Trophoblast cell (in vitro differentiated cells and primary cell): ENCODE measurements around the gene KLHL15.

Experiments
- DNase-seq, 2 donors: peaks; one replicate each; pipeline ENCODE4 v3.0.0-alpha.2; 2016
- H2AFZ ChIP-seq: 2 replicates; pipeline ENCODE4 v1.6.1; 2013; ENCODE audit warnings: low read length, moderate library complexity, mild to moderate bottlenecking; ENCODE audit not compliant: insufficient read depth, poor library complexity
- H2AK5ac ChIP-seq: 2 replicates; pipeline ENCODE4 v1.6.1; 2013; ENCODE audit warnings: mild to moderate bottlenecking, low read length
- H2BK120ac ChIP-seq: 2 replicates; pipeline ENCODE4 v1.6.1; 2013; ENCODE audit warnings: low read length, mild to moderate bottlenecking, moderate library complexity; ENCODE audit not compliant: insufficient read depth, poor library complexity
- H2BK12ac ChIP-seq: 2 replicates; pipeline ENCODE4 v1.6.1; 2013; ENCODE audit warnings: mild to moderate bottlenecking, low read length, moderate library complexity
- H2BK5ac ChIP-seq: 2 replicates; pipeline ENCODE4 v1.6.1; 2013; ENCODE audit warnings: low read length, low read depth, moderate library complexity, mild to moderate bottlenecking; ENCODE audit not compliant: poor library complexity
- H3K14ac ChIP-seq: 2 replicates; pipeline ENCODE4 v1.6.1; 2013; ENCODE audit warnings: mild to moderate bottlenecking, low read length
- H3K18ac ChIP-seq: 2 replicates; pipeline ENCODE4 v1.6.1; 2013; ENCODE audit warnings: mild to moderate bottlenecking, low read length
- H3K23ac ChIP-seq: 2 replicates; pipeline ENCODE4 v1.6.1; 2013; ENCODE audit warnings: low read length
- H3K27ac ChIP-seq: 2 replicates; pipeline ENCODE4 v1.5.1; 2013; ENCODE audit warnings: low read depth, mild to moderate bottlenecking, inconsistent platforms, low read length, moderate library complexity
- H3K27me3 ChIP-seq: 2 replicates; pipeline ENCODE4 v1.6.1; 2013; ENCODE audit warnings: inconsistent platforms, mild to moderate bottlenecking, low read length, moderate library complexity; ENCODE audit not compliant: insufficient read depth
- H3K36me3 ChIP-seq, 2 experiments: 1 replicate in 1 of 2; 2 replicates in 1 of 2; pipeline ENCODE4 v1.6.1; 2013; ENCODE audit warnings: low read length in 2 of 2, mild to moderate bottlenecking in 2 of 2, moderate library complexity in 1 of 2; ENCODE audit not compliant: insufficient read depth in 2 of 2, control insufficient read depth in 1 of 2
- H3K4ac ChIP-seq: 2 replicates; pipeline ENCODE4 v1.6.1; 2013; ENCODE audit warnings: low read depth, mild to moderate bottlenecking, low read length, moderate library complexity
- H3K4me1 ChIP-seq, 2 experiments: 1 replicate in 1 of 2; 2 replicates in 1 of 2; pipeline ENCODE4 v1.6.1; 2013; ENCODE audit warnings: low read length in 2 of 2, mild to moderate bottlenecking in 2 of 2, moderate library complexity in 1 of 2; ENCODE audit not compliant: insufficient read depth in 2 of 2, control insufficient read depth in 1 of 2
- H3K4me2 ChIP-seq: 2 replicates; pipeline ENCODE4 v1.6.1; 2013; ENCODE audit warnings: inconsistent platforms, mild to moderate bottlenecking, low read length, moderate library complexity
- H3K4me3 ChIP-seq: 2 replicates; pipeline ENCODE4 v1.5.1; 2013; ENCODE audit warnings: mild to moderate bottlenecking, low read depth, low read length, inconsistent platforms
- H3K79me1 ChIP-seq: one replicate; pipeline ENCODE4 v1.6.1; 2013; ENCODE audit warnings: low read length
- H3K79me2 ChIP-seq: 2 replicates; pipeline ENCODE4 v1.6.1; 2013; ENCODE audit warnings: low read length, mild to moderate bottlenecking; ENCODE audit not compliant: control insufficient read depth, insufficient read depth, poor library complexity
- H3K9ac ChIP-seq: 2 replicates; pipeline ENCODE4 v1.6.1; 2013; ENCODE audit warnings: mild to moderate bottlenecking, low read length
- H3K9me3 ChIP-seq: 2 replicates; pipeline ENCODE4 v1.6.1; 2013; ENCODE audit warnings: low read depth, mild to moderate bottlenecking, control low read depth, inconsistent platforms, low read length; ENCODE audit not compliant: insufficient read depth
- H4K12ac ChIP-seq: 2 replicates; pipeline ENCODE4 v1.6.1; 2013; ENCODE audit warnings: low read depth, mild to moderate bottlenecking, low read length, moderate library complexity
- H4K8ac ChIP-seq: 2 replicates; pipeline ENCODE4 v1.6.1; 2013; ENCODE audit warnings: low read depth, mild to moderate bottlenecking, low read length, moderate library complexity
- H4K91ac ChIP-seq: one replicate; pipeline ENCODE4 v1.6.1; 2013; ENCODE audit warnings: low read depth, mild to moderate bottlenecking, low read length, moderate library complexity
- WGBS: extraction: QIAGEN DNeasy Blood & Tissue Kit; methylation state at CpG from one replicate; pipeline ENCODE4 v1.1.7; 2013; ENCODE audit warnings: missing lambda C conversion rate; ENCODE audit not compliant: insufficient read length, insufficient coverage; ENCODE audit errors: extremely low coverage; 5-methylcytosine and 5-hydroxymethylcytosine counted together

The KLHL15 gene

DNA sequence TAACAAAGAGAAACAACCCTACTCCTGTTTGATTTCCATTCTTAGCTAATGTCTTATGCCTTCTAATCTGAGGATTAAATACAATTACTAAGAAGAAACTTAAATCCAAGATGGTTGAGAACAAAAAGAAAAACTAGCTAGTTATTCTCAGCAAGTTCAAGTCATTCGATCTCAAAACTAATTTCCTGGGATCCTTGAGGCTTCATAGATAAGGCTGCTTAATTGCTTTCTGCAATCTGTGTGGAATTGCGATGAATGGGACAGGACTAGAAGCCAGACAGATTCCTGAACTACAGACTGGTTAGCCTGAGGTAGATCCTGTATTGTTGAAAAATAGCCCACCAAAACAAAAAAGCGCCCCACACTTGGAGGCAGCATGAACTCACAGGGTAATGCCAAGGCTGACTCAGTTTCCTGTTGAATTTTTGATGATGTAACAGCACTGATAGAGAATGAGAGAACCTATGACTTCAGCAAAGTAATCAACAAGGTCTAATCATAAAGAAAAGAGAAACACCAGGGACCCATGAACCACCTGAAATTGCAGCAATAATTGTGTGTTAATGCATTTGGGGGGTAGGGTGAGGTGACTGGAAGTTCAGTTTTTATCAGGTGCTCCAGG, 33.9 kb downstream of the KLHL15 start:
- no peak overlapping the region for H3K9ac ChIP-seq
- no peak overlapping the region for H3K4me3 ChIP-seq
- no peaks in the 10 kb centered on the region for H3K79me2 ChIP-seq
- no peak overlapping the region for H2BK120ac ChIP-seq
- H3K27ac ChIP-seq, result no peak overlapping the region
- H3K9me3 ChIP-seq, result no peaks in the 10 kb centered on the region
- H3K4me1 ChIP-seq, result no peaks in the 10 kb centered on the region
- H3K4ac ChIP-seq, result no peak overlapping the region
- H2BK12ac ChIP-seq, result no peak overlapping the region
- no peak for DNase-seq
- H3K14ac ChIP-seq, result no peak overlapping the region
- no peaks in the 10 kb centered on the region for H3K79me1 ChIP-seq
- no peak overlapping the region for H4K12ac ChIP-seq
- H3K36me3 ChIP-seq, result peaks cover 2 to 5% of the 10 kb centered on the region in 2 experiments
- no peak overlapping the region for H4K8ac ChIP-seq
- H3K27me3 ChIP-seq, result no peaks in the 10 kb centered on the region
- no peak overlapping the region for H2AK5ac ChIP-seq
- H2BK5ac ChIP-seq, result no peak overlapping the region
- H4K91ac ChIP-seq, result no peak overlapping the region
- no peak overlapping the region for H3K18ac ChIP-seq
- H3K4me2 ChIP-seq, result no peak overlapping the region
- no peak overlapping the region for H2AFZ ChIP-seq
- no peak overlapping the region for H3K23ac ChIP-seq
- WGBS, result no CpG with 5 or more reads among the region's 3 CpGs

DNA sequence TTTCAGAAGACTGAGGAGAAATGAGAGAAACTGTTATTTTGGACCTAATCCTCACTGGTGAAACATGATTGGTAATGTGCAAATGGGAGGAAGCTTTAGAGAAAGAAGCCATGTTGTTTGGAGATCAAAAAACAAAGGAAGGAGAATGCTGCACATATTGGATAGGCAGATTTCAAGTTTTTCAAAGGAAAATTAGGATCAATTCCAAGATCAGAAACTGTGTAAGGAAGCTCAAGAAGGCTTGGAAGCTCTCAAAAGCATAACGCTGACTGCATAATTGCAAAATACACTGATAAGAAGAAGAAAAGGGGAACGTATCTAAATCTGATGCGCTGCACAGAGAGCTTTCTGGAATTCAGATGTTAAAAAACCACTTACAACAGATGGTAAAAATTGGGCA, 34.6 kb downstream of the KLHL15 start:
- Histone ChIP-seq H2AK5ac (no peak overlapping the region), H3K4me1 (no peaks in the 10 kb centered on the region), H4K8ac (no peak overlapping the region), H3K27me3 (no peaks in the 10 kb centered on the region), H3K14ac (no peak overlapping the region), H3K79me1 (no peaks in the 10 kb centered on the region), H3K27ac (no peak overlapping the region), H3K9ac (no peak overlapping the region), H3K36me3 (peaks cover 2 to 10% of the 10 kb centered on the region in 2 experiments), H2AFZ (no peak overlapping the region), H2BK12ac (no peak overlapping the region), H3K4ac (no peak overlapping the region), H3K79me2 (no peaks in the 10 kb centered on the region), H3K4me3 (no peak overlapping the region), H3K9me3 (no peaks in the 10 kb centered on the region), H3K18ac (no peak overlapping the region), H4K91ac (no peak overlapping the region), H2BK5ac (no peak overlapping the region), H2BK120ac (no peak overlapping the region), H3K23ac (no peak overlapping the region), H3K4me2 (no peak overlapping the region), H4K12ac (no peak overlapping the region)
- WGBS, result no CpG with 5 or more reads among the region's 3 CpGs
- DNase-seq, result no peak

GRCh38 chrX:23990455-23990854, 36.5 kb downstream of the KLHL15 start:
- Histone ChIP-seq H4K91ac (no peak overlapping the region), H3K9me3 (no peaks in the 10 kb centered on the region), H3K23ac (no peak overlapping the region), H3K18ac (no peak overlapping the region), H3K36me3 (peaks cover 2 to 10% of the 10 kb centered on the region in 2 experiments), H3K14ac (no peak overlapping the region), H3K27me3 (no peaks in the 10 kb centered on the region), H3K27ac (no peak overlapping the region), H3K4me1 (no peaks in the 10 kb centered on the region), H4K12ac (no peak overlapping the region), H3K4me2 (no peak overlapping the region), H2AFZ (no peak overlapping the region), H3K4ac (no peak overlapping the region), H3K4me3 (no peak overlapping the region), H4K8ac (no peak overlapping the region), H2AK5ac (no peak overlapping the region), H2BK120ac (no peak overlapping the region), H2BK5ac (no peak overlapping the region), H3K9ac (no peak overlapping the region), H3K79me1 (no peaks in the 10 kb centered on the region), H2BK12ac (no peak overlapping the region), H3K79me2 (no peaks in the 10 kb centered on the region)
- no CpG with 5 or more reads among the region's 2 CpGs for WGBS
- no peak for DNase-seq

GRCh38 chrX:23989689-23990088, 37.3 kb downstream of the KLHL15 start:
- Histone ChIP-seq H3K18ac (no peak overlapping the region), H3K79me1 (no peaks in the 10 kb centered on the region), H4K91ac (no peak overlapping the region), H3K9me3 (no peaks in the 10 kb centered on the region), H3K4me3 (no peak overlapping the region), H4K8ac (no peak overlapping the region), H3K4ac (no peak overlapping the region), H2BK5ac (no peak overlapping the region), H3K9ac (no peak overlapping the region), H3K23ac (no peak overlapping the region), H3K27me3 (no peaks in the 10 kb centered on the region), H3K4me1 (no peaks in the 10 kb centered on the region), H3K27ac (no peak overlapping the region), H3K79me2 (no peaks in the 10 kb centered on the region), H3K4me2 (no peak overlapping the region), H2BK12ac (no peak overlapping the region), H3K36me3 (peaks cover 2 to 10% of the 10 kb centered on the region in 2 experiments), H2BK120ac (no peak overlapping the region), H2AK5ac (no peak overlapping the region), H3K14ac (no peak overlapping the region), H4K12ac (no peak overlapping the region), H2AFZ (no peak overlapping the region)
- no peak for DNase-seq
- whole genome bisulfite sequencing, result no CpG with 5 or more reads among the region's 3 CpGs
